HG03196 (cell line): Measurements from ENCODE around the gene POLR3K.
"Not testable (repeated sequence)": the region's sequence is repeated elsewhere in the genome, so short reads cannot be mapped to it uniquely, and the experiment has no call there.

ENCODE experiments used
- ATAC-seq: cut with Tn5 transposase; IDR thresholded peaks from one replicate; pipeline ENCODE4 v1.9.1; 2021; ENCODE audit not compliant: unreplicated experiment

The POLR3K gene

GRCh38 chr16:24151-24550 is 29.3 kb downstream of the POLR3K start:
- ATAC-seq = not testable (repeated sequence)

- not testable (repeated sequence) for ATAC-seq
Observed at GRCh38 chr16:20886-21285, 32.5 kb downstream of the POLR3K start.

- not testable (repeated sequence) for ATAC-seq
Observed at GRCh38 chr16:17062-17765, 36.2 kb downstream of the POLR3K start.

- not testable (repeated sequence) for ATAC-seq
Observed at GRCh38 chr16:10772-11171, 42.6 kb downstream of the POLR3K start.

- ATAC-seq = no peak
Observed at GRCh38 chr16:9903-10665, 43.3 kb downstream of the POLR3K start.
